Keratinocyte (primary cell): ENCODE data around the gene RPGRIP1.

ENCODE experiments used
- CTCF ChIP-seq, 3 experiments: IDR thresholded peaks in 1 of 3; conservative IDR thresholded peaks in 1 of 3; optimal IDR thresholded peaks in 1 of 3; 2 replicates in 2 of 3; 3 replicates in 1 of 3; pipeline versions ENCODE3 to v1.5.1; 2011; ENCODE audit warnings: low read length in 3 of 3, mild to moderate bottlenecking in 3 of 3, moderate library complexity in 2 of 3, control low read depth in 1 of 3, inconsistent platforms in 1 of 3; ENCODE audit not compliant: insufficient read depth in 2 of 3; ENCODE audit errors: extremely low read depth in 1 of 3
- EZH2 ChIP-seq: IDR thresholded peaks from one replicate; pipeline ENCODE4 v1.6.1; 2012; ENCODE audit warnings: inconsistent platforms, mild to moderate bottlenecking, low read length, moderate library complexity

- TF ChIP-seq CTCF (optimal IDR thresholded peaks at IDR 0.05 in 1 of 3, IDR thresholded peaks at IDR 0.05 in 1 of 3, conservative IDR thresholded peaks at IDR 0.05 in 1 of 3; ENCODE audit: extremely low read depth in 1 of 3, insufficient read depth in 2 of 3, low read length in 3 of 3) (no peak), EZH2 (no peak)
Observed at GRCh38 chr14:21261824-21262223, 18.1 kb upstream of the RPGRIP1 start.
